Astrocyte (in vitro differentiated cells and primary cell): Measurements from ENCODE around the gene ETV4. TPM values are rescaled to one million over a fixed set of nuclear protein-coding genes. Genes with fewer than 3 reads are reported as not detected.

Experiments used
- DNase-seq: peaks from one replicate; pipeline ENCODE4 v3.0.0-alpha.2; 2010; ENCODE audit warnings: low read depth
- FAIRE-seq: peaks from 2 replicates; lab custom pipeline; 2011; peaks lifted over from hg19 to GRCh38; lab: Jason Lieb, UNC
- H2AFZ ChIP-seq: 2 replicates; pipeline ENCODE4 v1.6.0; 2012; ENCODE audit warnings: low read depth, low read length, inconsistent platforms
- H3K27ac ChIP-seq: 2 replicates; pipeline ENCODE4 v1.5.1; 2011; ENCODE audit warnings: low read depth, low read length, inconsistent platforms
- H3K27me3 ChIP-seq: 2 replicates; pipeline ENCODE4 v1.6.0; 2011; ENCODE audit warnings: low read length, inconsistent platforms; ENCODE audit not compliant: insufficient read depth
- H3K36me3 ChIP-seq: 2 replicates; pipeline ENCODE4 v1.5.1; 2011; ENCODE audit warnings: low read length, inconsistent platforms; ENCODE audit not compliant: insufficient read depth
- H3K4me1 ChIP-seq: 2 replicates; pipeline ENCODE4 v1.5.1; 2011; ENCODE audit warnings: low read length, inconsistent platforms; ENCODE audit not compliant: insufficient read depth
- H3K4me2 ChIP-seq: 2 replicates; pipeline ENCODE4 v1.6.0; 2012; ENCODE audit warnings: low read length, inconsistent platforms
- H3K4me3 ChIP-seq: 2 replicates; pipeline ENCODE4 v1.5.1; 2011; ENCODE audit warnings: low read depth, mild to moderate bottlenecking, low read length, inconsistent platforms; ENCODE audit not compliant: insufficient read depth
- H3K79me2 ChIP-seq: 2 replicates; pipeline ENCODE4 v1.6.0; 2012; ENCODE audit warnings: mild to moderate bottlenecking, low read length, inconsistent platforms; ENCODE audit not compliant: insufficient read depth
- H3K9ac ChIP-seq: 2 replicates; pipeline ENCODE4 v1.6.0; 2012; ENCODE audit warnings: mild to moderate bottlenecking, low read length, inconsistent platforms
- H3K9me3 ChIP-seq: 2 replicates; pipeline ENCODE4 v1.5.1; 2012; ENCODE audit warnings: low read depth, mild to moderate bottlenecking, low read length, inconsistent platforms; ENCODE audit not compliant: insufficient read depth
- H4K20me1 ChIP-seq: 2 replicates; pipeline ENCODE4 v1.6.0; 2012; ENCODE audit warnings: low read length, inconsistent platforms; ENCODE audit not compliant: insufficient read depth
- H3K27ac Mint-ChIP-seq: one replicate; pipeline ENCODE4 v1.8.0; 2021; ENCODE audit warnings: mild to moderate bottlenecking, mixed read lengths; ENCODE audit not compliant: unreplicated experiment
- H3K27me3 Mint-ChIP-seq: one replicate; pipeline ENCODE4 v1.8.0; 2021; ENCODE audit warnings: low read depth, mixed read lengths; ENCODE audit not compliant: unreplicated experiment
- H3K36me3 Mint-ChIP-seq: one replicate; pipeline ENCODE4 v1.8.0; 2021; ENCODE audit warnings: low read depth, mixed read lengths; ENCODE audit not compliant: unreplicated experiment
- H3K4me1 Mint-ChIP-seq: one replicate; pipeline ENCODE4 v1.8.0; 2021; ENCODE audit warnings: low read depth, mixed read lengths; ENCODE audit not compliant: unreplicated experiment
- H3K4me3 Mint-ChIP-seq: one replicate; pipeline ENCODE4 v1.8.0; 2021; ENCODE audit warnings: mild to moderate bottlenecking, moderate library complexity, mixed read lengths; ENCODE audit not compliant: unreplicated experiment
- H3K9me3 Mint-ChIP-seq: one replicate; pipeline ENCODE4 v1.8.0; 2021; ENCODE audit warnings: mild to moderate bottlenecking, mixed read lengths; ENCODE audit not compliant: unreplicated experiment
- CTCF ChIP-seq: IDR thresholded peaks from 2 replicates; pipeline ENCODE4 v1.5.1; 2011; ENCODE audit warnings: low read depth, mild to moderate bottlenecking, inconsistent platforms, low read length, moderate library complexity; ENCODE audit not compliant: insufficient read depth
- EZH2 ChIP-seq: IDR thresholded peaks from 2 replicates; pipeline ENCODE4 v1.6.1; 2012; ENCODE audit warnings: mild to moderate bottlenecking, low read length, inconsistent platforms; ENCODE audit not compliant: insufficient read depth
- total RNA-seq: library from RNA; stranded (reverse); gene quantifications from 2 replicates; pipeline ENCODE4 v1.2.1, GENCODE V29; 2021

The ETV4 gene
- total RNA-seq, 1 donor from 2014 or later: 11.4 TPM

- Histone ChIP-seq H3K9me3 (no peaks in the 10 kb centered on the region), H3K27ac (no peak overlapping the region), H3K4me2 (no peak overlapping the region), H2AFZ (no peak overlapping the region), H3K79me2 (no peaks in the 10 kb centered on the region), H3K4me1 (peaks cover 8% of the 10 kb centered on the region), H3K27me3 (peaks cover 3% of the 10 kb centered on the region), H3K9ac (no peak overlapping the region), H3K4me3 (no peak overlapping the region), H4K20me1 (no peaks in the 10 kb centered on the region), H3K36me3 (no peaks in the 10 kb centered on the region)
- Mint-ChIP-seq H3K27ac (no peak overlapping the region), H3K36me3 (no peaks in the 10 kb centered on the region), H3K9me3 (no peaks in the 10 kb centered on the region), H3K4me3 (no peak overlapping the region), H3K27me3 (peaks cover 43% of the 10 kb centered on the region), H3K4me1 (peaks cover 2% of the 10 kb centered on the region)
- FAIRE-seq (no peak), DNase-seq (no peak)
- TF ChIP-seq EZH2: no peak
- TF ChIP-seq CTCF: no peak
Observed at GRCh38 chr17:43550754-43551153, 4.6 kb upstream of the ETV4 start.

DNA sequence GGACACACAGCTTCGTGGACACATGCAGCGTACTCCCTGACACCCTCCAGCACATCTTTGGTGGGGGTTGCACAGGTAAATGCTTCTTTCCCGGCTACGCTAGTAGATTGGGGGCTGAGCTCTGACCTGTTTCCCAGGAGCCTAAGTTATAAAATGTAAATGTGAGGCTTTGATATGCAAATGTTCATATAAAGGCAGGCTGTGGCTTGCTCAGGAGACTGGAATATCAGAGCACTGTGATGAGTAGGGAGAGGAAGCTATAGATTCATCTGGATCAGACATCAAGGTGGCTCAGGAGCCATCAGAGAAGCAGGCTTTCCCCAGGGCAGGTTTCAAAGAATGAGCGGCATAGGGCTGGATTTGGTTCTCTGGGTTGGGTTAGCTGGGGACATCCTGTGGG is 3.4 kb upstream of the ETV4 start:
- Histone ChIP-seq H2AFZ (no peak overlapping the region), H4K20me1 (no peaks in the 10 kb centered on the region), H3K27ac (no peak overlapping the region), H3K4me3 (no peak overlapping the region), H3K9ac (no peak overlapping the region), H3K27me3 (peaks cover 3% of the 10 kb centered on the region), H3K4me2 (no peak overlapping the region), H3K36me3 (no peaks in the 10 kb centered on the region), H3K79me2 (no peaks in the 10 kb centered on the region), H3K9me3 (no peaks in the 10 kb centered on the region), H3K4me1 (peaks cover 14% of the 10 kb centered on the region)
- FAIRE-seq (no peak), DNase-seq (no peak)
- H3K4me3 Mint-ChIP-seq: no peak overlapping the region
- H3K27ac Mint-ChIP-seq: no peak overlapping the region
- peaks cover 42% of the 10 kb centered on the region for H3K27me3 Mint-ChIP-seq
- peaks cover 7% of the 10 kb centered on the region for H3K4me1 Mint-ChIP-seq
- TF ChIP-seq CTCF (no peak), EZH2 (no peak)
- no peaks in the 10 kb centered on the region for H3K9me3 Mint-ChIP-seq
- no peaks in the 10 kb centered on the region for H3K36me3 Mint-ChIP-seq

GRCh38 chr17:43548689-43549379 is 2.7 kb upstream of the ETV4 start:
- H3K4me2 ChIP-seq: no peak overlapping the region
- H3K36me3 Mint-ChIP-seq: no peaks in the 10 kb centered on the region
- no peak overlapping the region for H2AFZ ChIP-seq
- H3K4me3 ChIP-seq: no peak overlapping the region
- H4K20me1 ChIP-seq: no peaks in the 10 kb centered on the region
- H3K9me3 ChIP-seq: no peaks in the 10 kb centered on the region
- peaks cover 38% of the 10 kb centered on the region for H3K27me3 Mint-ChIP-seq
- H3K4me3 Mint-ChIP-seq: no peak overlapping the region
- TF ChIP-seq CTCF (no peak), EZH2 (no peak)
- H3K4me1 ChIP-seq: peaks cover 19% of the 10 kb centered on the region
- no peak for FAIRE-seq
- H3K27ac Mint-ChIP-seq: no peak overlapping the region
- peaks cover 3% of the 10 kb centered on the region for H3K27me3 ChIP-seq
- no peak overlapping the region for H3K27ac ChIP-seq
- DNase-seq: no peak
- H3K9me3 Mint-ChIP-seq: no peaks in the 10 kb centered on the region
- H3K4me1 Mint-ChIP-seq: peaks cover 12% of the 10 kb centered on the region
- H3K79me2 ChIP-seq: no peaks in the 10 kb centered on the region
- H3K36me3 ChIP-seq: no peaks in the 10 kb centered on the region
- H3K9ac ChIP-seq: no peak overlapping the region
